ENCODE results near the gene ANGPT4.
"Not testable (repeated sequence)": the region's sequence is repeated elsewhere in the genome, so short reads cannot be mapped to it uniquely, and the experiment has no call there.

ANGPT4 gene

DNA sequence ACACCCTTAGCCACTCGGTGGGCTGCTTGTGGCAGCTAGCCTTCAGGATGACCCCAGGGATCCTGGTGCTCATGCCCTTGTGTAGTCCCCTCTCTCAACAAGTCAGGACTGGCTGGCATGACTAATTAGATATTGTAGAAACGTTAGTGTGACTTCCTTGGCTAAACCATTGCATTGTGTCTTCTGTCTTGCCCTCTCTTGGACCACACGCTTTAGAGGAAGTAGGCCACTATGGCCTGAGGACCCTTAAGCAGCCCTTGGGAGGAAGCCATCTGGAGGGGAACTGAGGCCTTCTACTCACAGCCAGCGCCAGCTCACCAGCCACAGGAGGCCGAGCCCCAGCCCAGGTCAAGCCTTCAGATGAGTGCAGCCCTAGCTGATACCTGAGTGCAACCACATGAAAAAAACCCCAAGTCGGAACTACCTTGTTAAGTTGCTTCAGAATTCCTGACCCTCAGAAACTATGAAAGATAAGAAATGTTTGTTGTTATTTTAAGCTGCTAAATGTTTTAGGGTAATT is 10.1 kb downstream of the ANGPT4 start:
- DNase-seq (ENCODE audit: low read depth), result no peak

DNA sequence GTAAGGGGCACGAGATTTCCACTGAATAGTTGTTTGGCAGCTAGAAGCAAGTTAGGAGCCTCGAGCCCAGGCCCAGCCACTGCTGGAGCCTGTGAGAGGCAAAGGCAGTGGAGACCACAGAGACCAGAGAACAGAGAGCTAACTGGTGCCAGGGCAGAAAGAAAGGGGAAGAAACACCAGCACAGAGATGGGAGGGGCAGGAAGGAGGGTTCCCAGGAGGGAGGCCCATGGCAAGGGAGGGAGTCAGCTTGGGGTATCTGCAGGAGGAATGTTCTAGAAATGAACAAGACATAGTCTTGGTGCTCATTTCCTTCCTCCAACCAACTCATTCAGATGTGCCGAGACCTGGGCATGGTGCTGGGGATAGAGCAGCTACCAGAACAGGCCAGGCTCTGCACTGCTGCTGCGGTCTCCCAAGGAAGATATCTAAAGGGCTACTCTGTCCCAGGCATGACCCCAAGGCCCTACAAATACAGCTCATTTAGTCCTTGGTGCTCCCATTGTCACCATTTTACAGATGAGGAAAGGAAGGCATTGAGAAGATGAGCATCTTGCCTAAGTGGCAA is 10.7 kb downstream of the ANGPT4 start:
- no peak for DNase-seq (ENCODE audit: low read depth)

DNA sequence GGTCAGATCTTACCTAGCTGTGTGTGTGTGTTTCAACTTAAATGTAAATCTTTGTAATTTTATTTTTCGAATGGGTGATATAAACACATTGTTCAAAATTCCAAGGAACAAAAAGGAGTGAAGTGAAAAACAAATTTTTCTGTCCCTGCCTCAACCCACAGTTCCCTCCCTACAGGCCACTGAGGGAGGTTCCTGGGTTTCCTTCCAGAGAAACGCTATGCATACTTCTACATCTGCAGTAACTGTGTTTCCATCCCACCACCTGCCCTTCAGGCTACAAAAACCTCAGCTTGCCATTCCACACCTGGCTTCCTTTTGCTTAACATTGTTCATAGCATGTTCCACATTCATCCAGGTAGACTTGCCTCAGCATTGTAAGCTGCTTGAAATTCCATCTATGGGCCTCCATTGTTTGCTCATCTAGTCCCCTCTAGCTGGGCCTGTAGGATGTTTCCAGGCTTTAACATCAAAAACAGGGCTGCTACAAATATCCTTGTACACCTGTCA is 12.0 kb downstream of the ANGPT4 start:
- no peak for DNase-seq (ENCODE audit: low read depth)

DNA sequence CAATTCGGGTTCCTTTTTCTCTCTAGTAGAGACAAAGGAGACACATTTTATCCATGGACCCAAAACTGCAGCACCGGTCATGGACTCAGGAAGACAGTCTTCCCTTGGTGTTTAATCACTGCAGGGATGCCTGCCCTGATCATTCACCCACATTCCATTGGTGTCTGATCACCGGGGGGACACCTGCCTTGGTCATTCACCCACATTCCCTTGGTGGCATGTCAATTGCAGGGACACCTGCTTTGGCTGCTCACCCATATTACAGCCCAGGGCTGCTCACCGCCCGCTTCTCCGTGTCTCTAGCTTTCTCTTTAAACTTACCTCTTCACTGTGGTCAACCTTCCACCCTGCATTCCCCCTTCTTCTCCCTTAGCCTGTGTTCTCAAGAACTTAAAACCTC is 18.7 kb downstream of the ANGPT4 start:
- not testable (repeated sequence) for DNase-seq (ENCODE audit: low read depth)

DNA sequence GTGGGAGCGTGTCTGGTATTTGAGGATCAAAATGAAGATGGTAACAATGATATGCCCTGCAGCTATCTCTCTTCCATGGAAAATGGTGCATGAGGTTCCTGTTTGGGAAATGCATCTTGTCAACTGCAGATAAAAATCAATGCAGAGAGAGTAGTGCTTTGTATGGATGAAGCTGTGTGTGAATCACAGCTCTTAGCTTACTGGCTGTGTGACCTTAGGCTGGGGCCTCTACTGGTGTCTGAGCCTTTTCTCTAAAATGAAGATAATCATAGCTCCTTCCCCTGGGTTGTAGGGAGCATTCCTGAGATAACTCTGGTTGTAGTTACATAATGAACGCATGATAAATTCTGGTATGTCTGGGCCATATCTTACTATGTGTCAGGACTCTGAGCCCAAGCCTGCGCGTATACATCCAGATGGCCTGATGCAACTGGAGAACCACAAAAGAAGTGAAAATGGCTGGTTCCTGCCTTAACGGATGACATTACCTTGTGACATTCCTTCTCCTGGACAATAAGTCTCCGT is 19.6 kb downstream of the ANGPT4 start:
- DNase-seq (ENCODE audit: low read depth), result no peak

GRCh38 chr20:892371-892770 is 23.8 kb downstream of the ANGPT4 start:
- not testable (repeated sequence) for DNase-seq (ENCODE audit: low read depth)

DNA sequence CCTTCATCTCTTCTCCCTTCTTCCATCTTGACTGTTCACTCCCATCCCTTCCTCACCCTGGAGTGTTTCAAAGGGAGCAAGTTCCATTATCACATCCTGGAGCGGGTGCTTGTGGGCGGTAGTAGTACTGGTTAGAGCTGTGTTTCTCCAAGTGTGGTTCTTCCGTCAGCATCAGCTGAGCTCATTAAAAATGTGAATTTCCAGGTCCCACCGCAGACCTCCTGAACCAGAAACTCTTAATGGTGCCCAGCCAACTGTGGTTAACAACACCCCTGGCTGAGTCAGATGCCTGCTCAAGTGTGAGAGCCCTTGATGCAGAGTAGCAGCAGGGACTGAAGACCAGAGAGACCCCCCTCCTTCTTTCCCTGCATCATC is 24.4 kb downstream of the ANGPT4 start:
- DNase-seq (ENCODE audit: low read depth), result no peak

- no peak for DNase-seq (ENCODE audit: low read depth)
Observed at GRCh38 chr20:891058-891705, 25.0 kb downstream of the ANGPT4 start.

DNA sequence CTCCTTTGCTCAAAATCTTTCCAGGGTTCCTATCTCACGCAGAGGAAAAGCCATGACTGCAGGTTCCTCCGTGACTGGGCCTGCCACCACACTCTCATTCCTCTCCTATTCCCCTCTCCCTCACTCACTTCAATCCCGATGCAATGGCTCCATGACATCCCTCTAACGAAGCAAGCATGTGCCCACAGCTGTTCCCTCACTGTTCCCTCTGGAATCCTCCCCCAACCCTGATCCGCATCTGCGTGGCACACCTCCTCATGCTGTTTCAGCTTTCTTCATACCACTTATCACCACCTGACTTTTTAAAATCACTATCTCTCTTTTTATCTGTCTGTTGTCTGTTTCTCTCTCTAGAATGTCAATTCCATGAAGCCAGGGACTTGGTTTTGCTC is 25.5 kb downstream of the ANGPT4 start:
- DNase-seq (ENCODE audit: low read depth), result no peak

GRCh38 chr20:889932-890463 is 26.1 kb downstream of the ANGPT4 start:
- no peak for DNase-seq (ENCODE audit: low read depth)

DNA sequence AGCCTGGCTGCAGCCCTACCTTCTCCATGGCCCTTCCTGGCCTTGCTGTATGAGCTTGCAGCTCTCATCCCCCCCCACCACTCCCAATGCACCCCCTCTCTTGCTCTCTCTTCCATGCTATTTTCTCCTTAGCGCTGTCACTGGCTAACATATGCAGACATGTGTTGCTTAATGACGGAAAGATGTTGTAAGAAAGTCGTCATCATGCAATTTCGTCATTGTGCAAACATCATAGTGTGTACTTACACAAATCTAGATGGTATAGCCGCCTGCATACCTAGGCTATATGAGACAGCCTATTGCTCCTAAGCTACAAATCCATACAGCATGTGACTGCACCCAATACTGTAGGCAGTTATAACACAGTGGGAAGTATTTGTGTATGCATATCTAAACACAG is 27.0 kb downstream of the ANGPT4 start:
- peak; percentile 4 for DNase-seq (ENCODE audit: low read depth)

DNA sequence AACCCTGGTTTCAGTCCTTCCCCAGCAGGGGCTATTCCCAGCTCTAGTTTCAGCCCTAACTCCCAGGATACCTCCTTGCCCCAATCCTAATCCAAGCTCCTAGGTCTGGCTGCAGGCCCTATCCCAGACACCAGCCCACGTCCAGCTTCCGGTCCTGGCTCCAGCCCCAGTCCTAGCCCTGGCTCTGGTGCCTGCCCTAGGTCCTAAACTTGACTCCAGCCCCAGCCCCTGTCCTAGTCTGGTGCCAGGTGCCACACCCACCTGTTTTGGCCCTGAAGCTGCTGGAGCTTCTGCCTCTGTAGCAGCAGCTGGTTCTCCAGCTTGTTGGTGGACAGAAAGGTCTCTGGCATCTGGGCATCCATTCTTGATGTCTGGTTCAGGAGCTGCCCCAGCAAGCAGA is 28.1 kb downstream of the ANGPT4 start:
- no peak for DNase-seq (ENCODE audit: low read depth)

DNA sequence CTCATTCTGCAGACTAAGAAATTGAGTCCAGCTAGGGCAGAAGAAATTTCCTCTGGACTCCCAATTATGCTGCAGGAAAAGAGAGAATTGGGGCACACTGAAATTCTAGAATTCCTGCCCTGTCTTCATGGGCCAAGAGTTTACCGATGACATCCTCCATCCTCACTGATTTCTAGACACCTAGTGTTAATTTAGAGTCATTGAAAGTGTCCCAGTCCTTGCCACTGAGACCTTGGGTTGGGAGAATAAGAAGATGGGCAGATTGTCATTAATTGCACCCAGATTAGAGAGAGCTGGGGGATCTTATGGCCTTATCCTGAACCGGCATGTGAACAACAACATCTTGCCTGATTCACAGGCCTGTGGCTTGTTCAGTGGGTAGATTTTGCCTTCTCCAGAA is 29.0 kb downstream of the ANGPT4 start:
- DNase-seq (ENCODE audit: low read depth), result no peak

DNA sequence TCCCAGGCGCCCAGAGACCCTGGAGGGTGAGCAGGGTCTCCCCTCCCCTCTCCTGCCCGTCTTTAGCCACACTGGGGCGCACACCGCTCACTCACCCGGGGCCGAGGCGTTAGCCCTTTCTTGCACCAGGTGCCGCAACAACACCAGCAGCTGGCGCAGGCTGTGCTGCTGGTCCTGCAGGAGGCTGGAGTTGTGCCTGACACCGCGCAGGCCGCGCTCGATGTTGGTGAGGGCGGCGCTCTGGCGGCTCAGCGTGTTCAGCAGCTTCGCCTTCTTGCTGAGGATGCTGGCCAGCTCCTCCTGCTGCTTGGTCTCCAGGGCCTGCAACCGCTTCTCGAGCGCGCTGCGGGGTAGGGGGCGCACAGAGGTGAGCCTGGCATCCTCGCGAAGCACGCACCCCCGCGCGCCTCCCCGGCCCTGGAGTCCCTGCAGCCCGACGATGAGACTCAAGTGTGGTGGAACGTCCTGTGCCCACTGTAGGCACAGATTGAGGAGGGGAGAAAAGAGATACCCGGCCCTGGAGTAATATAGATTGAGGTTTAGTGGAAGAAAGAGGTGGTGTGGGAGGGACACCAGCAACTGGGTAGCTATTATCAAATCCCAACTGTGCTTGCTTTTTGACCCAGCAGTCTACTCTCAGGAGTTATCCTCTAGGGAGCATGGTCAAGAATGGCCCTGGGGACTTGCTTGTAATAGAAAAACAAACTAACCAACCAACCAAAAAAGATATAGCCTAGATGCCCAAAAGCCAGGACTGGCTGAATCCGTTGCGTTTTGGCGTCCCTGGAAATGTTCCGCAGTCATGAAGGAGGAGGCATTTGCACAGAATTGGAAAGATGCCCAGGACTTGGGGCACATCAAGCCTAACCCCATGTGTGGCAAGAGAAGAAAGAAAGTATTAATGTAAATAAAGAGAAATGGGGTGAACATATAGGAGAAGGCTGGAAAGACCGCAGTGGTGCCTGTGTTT is 30.9 kb downstream of the ANGPT4 start:
- peak; percentile 58 for DNase-seq (ENCODE audit: low read depth)

DNA sequence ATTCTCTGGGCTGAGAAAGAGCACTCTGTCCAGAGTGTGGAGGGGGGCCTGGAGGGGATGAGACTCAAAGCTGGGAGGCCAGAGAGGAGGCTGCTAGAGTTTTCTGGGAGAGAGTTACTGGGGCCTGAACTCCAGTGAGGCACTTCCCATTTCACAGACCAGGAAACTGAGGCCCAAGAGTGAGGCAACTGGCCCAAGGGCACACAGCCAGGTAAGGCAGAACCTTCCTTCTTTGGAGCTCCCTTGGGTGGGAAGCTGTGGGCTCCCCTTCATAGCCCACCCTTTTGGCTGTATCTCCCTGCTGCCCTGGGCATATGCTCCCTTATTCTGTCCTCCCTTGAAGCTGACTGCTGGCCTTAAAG is 34.4 kb downstream of the ANGPT4 start:
- no peak for DNase-seq (ENCODE audit: low read depth)

DNA sequence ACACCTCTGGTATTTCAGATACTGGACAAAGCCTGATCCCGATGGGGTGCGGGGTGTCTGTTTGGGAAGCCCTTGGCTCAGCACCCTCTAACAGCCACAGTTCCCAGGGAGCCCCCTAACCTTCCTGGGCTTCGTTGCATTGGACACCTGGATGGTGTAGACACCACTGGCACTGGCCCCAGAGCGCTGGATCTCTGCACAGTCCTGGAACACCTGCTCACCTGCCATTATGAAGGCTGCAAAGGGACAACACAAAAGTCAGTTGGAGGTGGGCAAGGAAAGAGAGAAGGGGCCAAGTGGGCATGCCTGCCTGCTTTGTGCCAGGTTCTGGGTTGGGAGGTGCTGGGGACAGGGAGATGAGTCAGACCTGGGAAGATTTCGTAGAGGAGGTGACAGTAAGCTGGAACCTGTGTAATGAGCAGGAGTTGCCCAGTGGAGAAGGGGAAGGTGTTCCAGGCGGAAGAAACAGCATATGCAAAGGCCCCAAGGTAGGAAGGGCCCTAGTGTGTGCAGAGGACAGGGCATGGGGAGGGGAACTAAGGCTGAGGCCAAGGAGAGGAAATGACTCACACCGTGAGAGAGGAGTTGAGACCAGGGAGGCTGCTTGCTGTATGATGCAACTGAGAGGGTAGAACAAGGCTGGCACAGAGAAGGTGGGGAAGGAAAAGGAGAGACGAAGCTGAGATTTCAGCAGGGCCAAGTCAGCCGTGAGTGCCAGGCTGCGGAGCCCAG is 34.9 kb downstream of the ANGPT4 start:
- peak; percentile 15 for DNase-seq (ENCODE audit: low read depth)

DNA sequence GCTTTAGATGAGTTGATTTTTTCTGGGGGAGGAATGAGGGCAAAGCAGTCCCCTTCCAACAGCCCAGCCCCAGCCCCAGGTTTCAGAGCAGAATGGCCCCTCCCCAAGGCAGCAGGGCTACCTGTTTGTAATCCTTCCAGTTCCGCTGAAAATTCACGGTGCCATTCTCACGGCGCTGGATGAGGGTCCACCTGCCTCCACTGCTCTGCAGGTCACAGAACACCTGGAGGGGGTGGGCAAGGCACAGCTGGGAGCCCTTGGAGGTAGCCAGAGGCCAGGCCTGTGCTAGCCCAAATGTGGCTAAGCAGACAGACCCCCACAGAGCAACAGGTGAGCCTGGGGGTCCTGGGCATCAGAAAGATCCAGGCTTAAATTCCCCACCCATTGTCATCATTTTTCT is 36.5 kb downstream of the ANGPT4 start:
- DNase-seq (ENCODE audit: low read depth), result no peak

- DNase-seq (ENCODE audit: low read depth), result no peak
Observed at GRCh38 chr20:878511-879307, 37.4 kb downstream of the ANGPT4 start.

DNA sequence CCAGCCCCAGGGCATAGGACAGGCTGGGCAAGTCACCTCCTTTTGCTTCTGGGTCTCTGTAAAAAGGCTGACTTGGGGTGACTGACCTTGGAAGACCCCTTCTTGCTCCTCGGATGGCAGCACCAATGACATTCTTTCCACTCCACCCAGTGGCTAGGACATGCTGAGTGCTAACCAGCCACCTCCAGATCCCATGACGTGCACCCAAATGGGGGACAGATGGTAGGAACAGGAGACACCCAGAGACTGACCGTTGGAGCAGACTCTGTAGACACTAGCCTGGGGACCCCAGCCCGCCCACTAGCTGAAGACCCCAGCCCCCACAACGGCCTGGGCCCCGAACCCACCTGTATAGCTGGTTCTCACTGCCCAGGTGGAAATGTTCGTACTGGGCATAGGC is 38.3 kb downstream of the ANGPT4 start:
- DNase-seq (ENCODE audit: low read depth), result no peak

- no peak for DNase-seq (ENCODE audit: low read depth)
Observed at GRCh38 chr20:875115-875514, 41.0 kb downstream of the ANGPT4 start.
